LNCAP (cell line): Measurements from ENCODE around the gene IRF4.

ENCODE experiments used
- CTCF ChIP-seq: fragments of 450-650 bp; IDR thresholded peaks from 2 replicates; pipeline ENCODE4 v1.5.1; 2017; ENCODE audit warnings: mild to moderate bottlenecking

Gene IRF4

GRCh38 chr6:396126-396520 lies 4.6 kb downstream of the IRF4 start:
- TF ChIP-seq CTCF, result no peak

DNA sequence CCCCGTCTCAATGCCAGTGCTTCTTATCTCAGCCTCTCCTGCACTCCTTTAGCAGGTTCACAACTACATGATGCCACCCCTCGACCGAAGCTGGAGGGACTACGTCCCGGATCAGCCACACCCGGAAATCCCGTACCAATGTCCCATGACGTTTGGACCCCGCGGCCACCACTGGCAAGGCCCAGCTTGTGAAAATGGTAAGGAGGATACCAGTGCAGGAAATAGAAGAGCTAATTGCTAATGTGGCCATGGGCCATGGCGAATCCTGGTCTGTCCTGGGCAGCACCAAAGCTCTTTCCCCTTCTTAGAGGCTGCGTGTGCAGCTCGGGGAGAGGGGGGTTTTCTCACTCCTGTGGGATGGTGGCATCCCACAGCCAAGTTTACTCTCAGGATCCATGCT lies 5.5 kb downstream of the IRF4 start:
- TF ChIP-seq CTCF, result no peak

GRCh38 chr6:397604-398003 lies 6.1 kb downstream of the IRF4 start:
- TF ChIP-seq CTCF, result no peak

- no peak for TF ChIP-seq CTCF
Measured at GRCh38 chr6:398065-398464, 6.5 kb downstream of the IRF4 start.

DNA sequence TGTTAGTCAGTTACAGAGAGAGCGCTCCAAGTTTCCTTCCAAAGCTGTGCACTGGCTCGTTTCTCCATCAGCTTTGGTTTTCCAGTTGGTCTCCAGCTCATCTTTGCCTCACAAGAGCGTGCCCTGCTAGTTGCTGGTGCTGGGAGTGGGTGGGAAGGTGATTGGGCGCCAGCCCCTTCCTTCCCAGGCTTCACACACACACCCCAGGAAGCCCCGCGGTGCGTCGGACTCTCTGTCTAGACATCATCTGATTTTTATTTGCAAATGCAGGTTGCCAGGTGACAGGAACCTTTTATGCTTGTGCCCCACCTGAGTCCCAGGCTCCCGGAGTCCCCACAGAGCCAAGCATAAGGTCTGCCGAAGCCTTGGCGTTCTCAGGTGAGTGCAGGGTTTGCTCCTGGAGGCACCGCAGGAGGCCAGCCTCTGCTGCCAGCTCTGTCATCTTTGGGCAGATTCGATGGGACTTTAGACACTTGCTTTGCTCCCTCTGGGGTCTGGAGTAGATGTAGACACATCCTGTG lies 7.1 kb downstream of the IRF4 start:
- no peak for TF ChIP-seq CTCF

- no peak for TF ChIP-seq CTCF
Measured at GRCh38 chr6:399785-400534, 8.4 kb downstream of the IRF4 start.

DNA sequence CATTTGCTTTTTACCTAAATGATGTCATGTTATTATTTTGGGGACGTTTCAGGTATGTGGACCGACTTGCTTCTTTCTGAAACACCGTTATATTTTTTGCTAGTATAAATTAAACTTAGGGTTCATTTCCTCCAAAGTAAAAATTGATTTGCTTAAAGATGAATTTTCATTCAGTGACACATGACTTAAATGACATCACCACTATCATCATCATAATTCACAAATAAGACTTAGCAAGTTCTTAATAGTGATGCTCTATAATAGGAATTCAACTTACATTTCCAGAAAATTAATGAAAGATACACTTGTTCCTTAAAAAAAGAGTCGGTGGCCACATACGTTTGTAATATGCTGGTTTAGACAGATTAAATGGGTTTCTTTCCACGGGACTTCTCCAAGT lies 9.3 kb downstream of the IRF4 start:
- no peak for TF ChIP-seq CTCF
